Esophagus squamous epithelium (tissue), 4 donors: ENCODE measurements around the gene RASL11A.

Source experiments
- POLR2A ChIP-seq, 4 donors: fragments of 450-650 bp; IDR thresholded peaks; one replicate each; pipeline ENCODE4 v1.6.1; 2017; ENCODE audit warnings: antibody characterized with exemption in 4 of 4, mild to moderate bottlenecking in 4 of 4, moderate library complexity in 3 of 4
- TF ChIP-seq, protein P1 (sequence below), 6 experiments: fragments of 450-650 bp in 4 of 6; fragments of 200-600 bp in 2 of 6; sonication (generic) in 2 of 6; IDR thresholded peaks; one replicate each; pipeline ENCODE4 v1.5.1; 2016 to 2019; ENCODE audit warnings: antibody characterized with exemption in 6 of 6, mild to moderate bottlenecking in 4 of 6, moderate library complexity in 4 of 6

DNA sequence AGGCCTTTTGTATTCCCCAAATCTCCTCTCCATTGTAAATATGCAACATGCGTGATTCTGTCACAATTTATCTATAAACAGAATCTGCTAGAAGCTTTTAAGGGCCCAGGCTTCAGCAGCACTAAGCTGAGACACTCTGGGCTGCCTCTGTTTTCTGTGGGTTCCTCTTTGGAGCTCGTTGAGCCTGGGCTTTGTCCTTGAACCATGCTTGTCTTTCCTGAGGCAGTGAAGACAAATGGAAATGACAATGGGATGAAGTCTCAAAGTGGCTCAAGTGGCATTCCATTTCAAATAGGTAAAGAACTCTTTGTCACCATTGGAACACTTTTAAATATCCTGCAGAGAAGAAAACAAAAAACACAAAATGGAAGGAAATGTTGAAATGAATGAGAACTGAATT, 40.3 kb downstream of the RASL11A start:
- TF ChIP-seq, protein P1, sequence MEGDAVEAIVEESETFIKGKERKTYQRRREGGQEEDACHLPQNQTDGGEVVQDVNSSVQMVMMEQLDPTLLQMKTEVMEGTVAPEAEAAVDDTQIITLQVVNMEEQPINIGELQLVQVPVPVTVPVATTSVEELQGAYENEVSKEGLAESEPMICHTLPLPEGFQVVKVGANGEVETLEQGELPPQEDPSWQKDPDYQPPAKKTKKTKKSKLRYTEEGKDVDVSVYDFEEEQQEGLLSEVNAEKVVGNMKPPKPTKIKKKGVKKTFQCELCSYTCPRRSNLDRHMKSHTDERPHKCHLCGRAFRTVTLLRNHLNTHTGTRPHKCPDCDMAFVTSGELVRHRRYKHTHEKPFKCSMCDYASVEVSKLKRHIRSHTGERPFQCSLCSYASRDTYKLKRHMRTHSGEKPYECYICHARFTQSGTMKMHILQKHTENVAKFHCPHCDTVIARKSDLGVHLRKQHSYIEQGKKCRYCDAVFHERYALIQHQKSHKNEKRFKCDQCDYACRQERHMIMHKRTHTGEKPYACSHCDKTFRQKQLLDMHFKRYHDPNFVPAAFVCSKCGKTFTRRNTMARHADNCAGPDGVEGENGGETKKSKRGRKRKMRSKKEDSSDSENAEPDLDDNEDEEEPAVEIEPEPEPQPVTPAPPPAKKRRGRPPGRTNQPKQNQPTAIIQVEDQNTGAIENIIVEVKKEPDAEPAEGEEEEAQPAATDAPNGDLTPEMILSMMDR (IDR thresholded peaks at IDR 0.05): no peak
- no peak for TF ChIP-seq POLR2A (IDR thresholded peaks at IDR 0.05)
